Raji (cell line): ENCODE measurements around the gene ANKFY1.

Experiments used
- POLR2A ChIP-seq: IDR thresholded peaks from 2 replicates; pipeline ENCODE4 v1.6.1; 2011; ENCODE audit warnings: low read depth, low read length, control low read depth; ENCODE audit not compliant: insufficient read depth

The ANKFY1 gene

GRCh38 chr17:4235372-4236279 lies 28.2 kb downstream of the ANKFY1 start:
- TF ChIP-seq POLR2A: no peak

GRCh38 chr17:4234401-4234800 lies 29.4 kb downstream of the ANKFY1 start:
- TF ChIP-seq POLR2A: no peak

GRCh38 chr17:4233668-4234258 lies 30.0 kb downstream of the ANKFY1 start:
- TF ChIP-seq POLR2A: no peak

GRCh38 chr17:4232168-4232813 lies 31.5 kb downstream of the ANKFY1 start:
- TF ChIP-seq POLR2A: no peak

GRCh38 chr17:4229627-4230541 lies 33.9 kb downstream of the ANKFY1 start:
- no peak for TF ChIP-seq POLR2A

- TF ChIP-seq POLR2A: no peak
Observed at GRCh38 chr17:4221899-4222659, 41.7 kb downstream of the ANKFY1 start.

GRCh38 chr17:4221163-4221562 lies 42.6 kb downstream of the ANKFY1 start:
- no peak for TF ChIP-seq POLR2A

- no peak for TF ChIP-seq POLR2A
Observed at GRCh38 chr17:4220655-4221054, 43.1 kb downstream of the ANKFY1 start.

GRCh38 chr17:4219241-4219640 lies 44.5 kb downstream of the ANKFY1 start:
- no peak for TF ChIP-seq POLR2A

- TF ChIP-seq POLR2A: no peak
Observed at GRCh38 chr17:4215882-4216570, 47.8 kb downstream of the ANKFY1 start.

GRCh38 chr17:4214157-4214556 lies 49.6 kb downstream of the ANKFY1 start:
- no peak for TF ChIP-seq POLR2A

GRCh38 chr17:4209611-4210010 lies 54.2 kb downstream of the ANKFY1 start:
- no peak for TF ChIP-seq POLR2A

- no peak for TF ChIP-seq POLR2A
Observed at GRCh38 chr17:4208238-4208637, 55.5 kb downstream of the ANKFY1 start.

GRCh38 chr17:4206962-4207361 lies 56.8 kb downstream of the ANKFY1 start:
- TF ChIP-seq POLR2A: no peak

- TF ChIP-seq POLR2A: no peak
Observed at GRCh38 chr17:4205917-4206316, 57.9 kb downstream of the ANKFY1 start.
